Liver (tissue), 9 donors: ENCODE results near the gene NAV2. TPM values are rescaled to one million over a fixed set of nuclear protein-coding genes. Genes with fewer than 3 reads are reported as not detected.

ENCODE experiments used
- DNase-seq: peaks from one replicate; pipeline ENCODE4 v3.0.0-alpha.2; 2017; ENCODE audit warnings: low spot score
- H3K27ac ChIP-seq, 2 donors: one replicate each; pipeline ENCODE4 v1.7.0; 2013; ENCODE audit warnings: inconsistent platforms in 2 of 2, low read length in 2 of 2, control low read depth in 1 of 2, low read depth in 1 of 2, mild to moderate bottlenecking in 1 of 2
- H3K27me3 ChIP-seq, 4 donors: one replicate each; pipeline versions ENCODE4 v1.6.1 to v1.7.0; 2013; ENCODE audit warnings: low read length in 3 of 4, inconsistent platforms in 1 of 4, mild to moderate bottlenecking in 1 of 4, moderate library complexity in 1 of 4; ENCODE audit not compliant: control insufficient read depth in 4 of 4, insufficient read depth in 4 of 4
- H3K36me3 ChIP-seq, 4 donors: one replicate each; pipeline versions ENCODE4 v1.6.1 to v1.7.0; 2013; ENCODE audit warnings: low read length in 3 of 4, mild to moderate bottlenecking in 3 of 4, low read depth in 1 of 4, moderate library complexity in 1 of 4; ENCODE audit not compliant: control insufficient read depth in 4 of 4, insufficient read depth in 3 of 4
- H3K4me1 ChIP-seq, 4 donors: one replicate each; pipeline versions ENCODE4 v1.6.1 to v1.7.0; 2013; ENCODE audit warnings: low read length in 3 of 4, mild to moderate bottlenecking in 3 of 4, moderate library complexity in 1 of 4; ENCODE audit not compliant: control insufficient read depth in 4 of 4, insufficient read depth in 4 of 4
- H3K4me3 ChIP-seq, 3 donors: one replicate each; pipeline versions ENCODE4 v1.6.1 to v1.7.0; 2013; ENCODE audit warnings: low read length in 3 of 3, control low read depth in 1 of 3, low read depth in 1 of 3, mild to moderate bottlenecking in 1 of 3
- H3K9ac ChIP-seq, 2 donors: one replicate each; pipeline ENCODE4 v1.7.0; 2013; ENCODE audit warnings: low read length in 2 of 2, mild to moderate bottlenecking in 2 of 2, moderate library complexity in 2 of 2, control low read depth in 1 of 2, low read depth in 1 of 2
- H3K9me3 ChIP-seq, 4 donors: one replicate each; pipeline versions ENCODE4 v1.6.1 to v1.7.0; 2013; ENCODE audit warnings: low read length in 3 of 4; ENCODE audit not compliant: control insufficient read depth in 4 of 4
- FOXA1 ChIP-seq: IDR thresholded peaks from 2 replicates; pipeline ENCODE4 v1.6.1; 2016; ENCODE audit warnings: antibody characterized with exemption
- FOXA2 ChIP-seq: IDR thresholded peaks from 2 replicates; pipeline ENCODE4 v1.6.1; 2016; ENCODE audit warnings: antibody characterized with exemption
- GABPA ChIP-seq, 2 donors: IDR thresholded peaks in 1 of 2; conservative IDR thresholded peaks in 1 of 2; 2 replicates each; pipeline ENCODE4 v1.6.1; 2016; ENCODE audit warnings: antibody characterized with exemption in 2 of 2, mild to moderate bottlenecking in 1 of 2, moderate library complexity in 1 of 2
- HNF4A ChIP-seq, 2 donors: conservative IDR thresholded peaks; 2 replicates each; pipeline ENCODE4 v1.6.1; 2016; ENCODE audit warnings: antibody characterized with exemption in 2 of 2, mild to moderate bottlenecking in 2 of 2
- HNF4G ChIP-seq: IDR thresholded peaks from 2 replicates; pipeline ENCODE4 v1.6.1; 2016; ENCODE audit warnings: antibody characterized with exemption
- NR2F2 ChIP-seq: IDR thresholded peaks from 2 replicates; pipeline ENCODE4 v1.6.1; 2016; ENCODE audit warnings: antibody characterized with exemption
- RAD21 ChIP-seq, 2 donors: IDR thresholded peaks; 2 replicates each; pipeline ENCODE4 v1.6.1; 2016; ENCODE audit warnings: antibody characterized with exemption in 2 of 2, mild to moderate bottlenecking in 2 of 2
- RXRA ChIP-seq, 2 donors: IDR thresholded peaks; 2 replicates each; pipeline ENCODE4 v1.6.1; 2017 to 2018; ENCODE audit warnings: antibody characterized with exemption in 2 of 2, mild to moderate bottlenecking in 1 of 2
- SP1 ChIP-seq: IDR thresholded peaks from 2 replicates; pipeline ENCODE4 v1.6.1; 2018; ENCODE audit warnings: antibody characterized with exemption, mild to moderate bottlenecking
- TAF1 ChIP-seq: conservative IDR thresholded peaks from 2 replicates; pipeline ENCODE4 v1.6.1; 2016; ENCODE audit warnings: antibody characterized with exemption, mild to moderate bottlenecking
- YY1 ChIP-seq: IDR thresholded peaks from 2 replicates; pipeline ENCODE4 v1.6.1; 2016; ENCODE audit warnings: antibody characterized with exemption, mild to moderate bottlenecking
- WGBS: extraction: QIAGEN DNeasy Blood & Tissue Kit; methylation state at CpG from one replicate; pipeline ENCODE4 v1.1.7; 2013; 5-methylcytosine and 5-hydroxymethylcytosine counted together
- polyA plus RNA-seq, 2 donors: library from polyadenylated mRNA; stranded (reverse) in 1 of 2; unstranded in 1 of 2; fragments of 200-250 nt in 1 of 2; fragments of >200 nt in 1 of 2; fragmentation: Nextera tagmentation in 1 of 2; extraction: Ambion mirVana in 1 of 2; gene quantifications; one replicate each; pipeline versions ENCODE4 v1.2.1 to v1.2.3, GENCODE V29; 2013 to 2015
- total RNA-seq, 2 donors: library from RNA; depleted of rRNA; stranded (reverse); fragments of >200 nt; gene quantifications; one replicate each; pipeline ENCODE4 v1.2.3, GENCODE V29; 2014
- TF ChIP-seq, protein P1 (sequence below): IDR thresholded peaks from 2 replicates; pipeline ENCODE4 v1.6.1; 2016; ENCODE audit warnings: antibody characterized with exemption
- TF ChIP-seq, protein P2 (sequence below): IDR thresholded peaks from 2 replicates; pipeline ENCODE4 v1.6.1; 2016; ENCODE audit warnings: antibody characterized with exemption, mild to moderate bottlenecking
- TF ChIP-seq, protein P3 (sequence below): fragments of 150-350 bp; IDR thresholded peaks from 2 replicates; pipeline ENCODE4 v1.5.1; 2017; ENCODE audit warnings: improper control_type of control experiment, low read depth, low read length; ENCODE audit not compliant: missing input control
- TF ChIP-seq, protein P4 (sequence below): IDR thresholded peaks from 2 replicates; pipeline ENCODE4 v1.6.1; 2016; ENCODE audit warnings: antibody characterized with exemption
- donor health status: healthy.
- donor health status: healthy.
- donor health status: healthy.
- donor health status: healthy.
- donor health status: healthy.

The NAV2 gene
- total and polyA plus RNA-seq, 4 donors, result 6.3 to 20.5 (median 11.6) TPM

DNA sequence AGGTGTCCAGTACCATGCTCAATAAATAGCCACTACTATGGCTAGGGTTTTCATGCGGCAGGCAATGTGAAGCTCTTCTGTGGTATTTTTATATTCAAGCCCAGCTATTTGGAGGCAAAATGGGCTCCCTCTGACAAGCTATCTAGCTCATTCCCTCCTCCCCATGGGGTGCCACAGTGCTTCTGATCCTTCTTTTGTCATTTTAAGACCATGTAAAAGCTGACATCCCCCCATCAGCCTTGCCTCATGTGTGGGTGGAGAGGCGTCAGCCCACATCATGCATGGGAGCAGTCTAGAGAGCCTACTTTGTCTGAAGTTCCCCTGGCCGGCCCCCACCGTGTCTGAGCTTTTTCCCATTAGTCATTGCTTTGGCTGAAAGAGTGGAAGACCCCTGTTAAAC, 59.8 kb downstream of the NAV2 start:
- H3K36me3 ChIP-seq, result no peaks in the 10 kb centered on the region
- no peaks in the 10 kb centered on the region for H3K27me3 ChIP-seq
- H3K4me1 ChIP-seq, result peaks cover 0 to 7% (median 4%) of the 10 kb centered on the region in 4 donors
- TF ChIP-seq, protein P1, sequence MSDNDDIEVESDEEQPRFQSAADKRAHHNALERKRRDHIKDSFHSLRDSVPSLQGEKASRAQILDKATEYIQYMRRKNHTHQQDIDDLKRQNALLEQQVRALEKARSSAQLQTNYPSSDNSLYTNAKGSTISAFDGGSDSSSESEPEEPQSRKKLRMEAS, result no peak
- no peak for TF ChIP-seq YY1
- TF ChIP-seq GABPA (IDR thresholded peaks at IDR 0.05 in 1 of 2, conservative IDR thresholded peaks at IDR 0.05 in 1 of 2), result no peak
- no peak for TF ChIP-seq SP1
- TF ChIP-seq HNF4G, result no peak
- TF ChIP-seq HNF4A (conservative IDR thresholded peaks at IDR 0.05), result no peak
- TF ChIP-seq FOXA1, result no peak
- no peaks in the 10 kb centered on the region for H3K9me3 ChIP-seq
- 88% methylated on average over 4 of the region's 4 CpGs for WGBS
- H3K9ac ChIP-seq, result no peak overlapping the region
- no peak overlapping the region for H3K4me3 ChIP-seq
- no peak overlapping the region for H3K27ac ChIP-seq
- DNase-seq, result no peak

DNA sequence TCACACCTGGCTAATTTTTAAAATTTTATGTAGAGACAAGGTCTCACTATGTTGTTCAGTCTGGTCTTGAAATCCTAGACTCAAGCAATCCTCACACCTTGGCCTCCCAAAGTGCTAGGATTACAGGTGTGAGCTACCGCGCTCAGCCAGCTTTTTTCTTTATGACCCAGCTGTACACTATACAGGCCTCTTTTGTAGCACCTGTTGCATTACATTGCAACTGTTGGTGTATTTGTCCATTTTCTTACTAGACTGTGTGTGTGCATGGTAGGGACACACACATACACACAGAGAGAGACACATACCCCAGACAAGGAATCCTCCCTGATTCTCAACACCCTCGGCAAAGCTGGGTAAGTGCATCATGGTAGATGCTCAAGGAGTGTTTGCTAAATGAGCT, 61.7 kb downstream of the NAV2 start:
- Histone ChIP-seq H3K9me3 (no peaks in the 10 kb centered on the region), H3K27ac (no peak overlapping the region), H3K9ac (no peak overlapping the region), H3K27me3 (no peaks in the 10 kb centered on the region), H3K4me3 (no peak overlapping the region), H3K4me1 (peaks cover 2 to 17% (median 5%) of the 10 kb centered on the region in 4 donors), H3K36me3 (no peaks in the 10 kb centered on the region)
- no peak for DNase-seq
- TF ChIP-seq, protein P1, result no peak
- TF ChIP-seq, protein P2, sequence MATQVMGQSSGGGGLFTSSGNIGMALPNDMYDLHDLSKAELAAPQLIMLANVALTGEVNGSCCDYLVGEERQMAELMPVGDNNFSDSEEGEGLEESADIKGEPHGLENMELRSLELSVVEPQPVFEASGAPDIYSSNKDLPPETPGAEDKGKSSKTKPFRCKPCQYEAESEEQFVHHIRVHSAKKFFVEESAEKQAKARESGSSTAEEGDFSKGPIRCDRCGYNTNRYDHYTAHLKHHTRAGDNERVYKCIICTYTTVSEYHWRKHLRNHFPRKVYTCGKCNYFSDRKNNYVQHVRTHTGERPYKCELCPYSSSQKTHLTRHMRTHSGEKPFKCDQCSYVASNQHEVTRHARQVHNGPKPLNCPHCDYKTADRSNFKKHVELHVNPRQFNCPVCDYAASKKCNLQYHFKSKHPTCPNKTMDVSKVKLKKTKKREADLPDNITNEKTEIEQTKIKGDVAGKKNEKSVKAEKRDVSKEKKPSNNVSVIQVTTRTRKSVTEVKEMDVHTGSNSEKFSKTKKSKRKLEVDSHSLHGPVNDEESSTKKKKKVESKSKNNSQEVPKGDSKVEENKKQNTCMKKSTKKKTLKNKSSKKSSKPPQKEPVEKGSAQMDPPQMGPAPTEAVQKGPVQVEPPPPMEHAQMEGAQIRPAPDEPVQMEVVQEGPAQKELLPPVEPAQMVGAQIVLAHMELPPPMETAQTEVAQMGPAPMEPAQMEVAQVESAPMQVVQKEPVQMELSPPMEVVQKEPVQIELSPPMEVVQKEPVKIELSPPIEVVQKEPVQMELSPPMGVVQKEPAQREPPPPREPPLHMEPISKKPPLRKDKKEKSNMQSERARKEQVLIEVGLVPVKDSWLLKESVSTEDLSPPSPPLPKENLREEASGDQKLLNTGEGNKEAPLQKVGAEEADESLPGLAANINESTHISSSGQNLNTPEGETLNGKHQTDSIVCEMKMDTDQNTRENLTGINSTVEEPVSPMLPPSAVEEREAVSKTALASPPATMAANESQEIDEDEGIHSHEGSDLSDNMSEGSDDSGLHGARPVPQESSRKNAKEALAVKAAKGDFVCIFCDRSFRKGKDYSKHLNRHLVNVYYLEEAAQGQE, result no peak
- TF ChIP-seq HNF4G (no peak), YY1 (no peak), HNF4A (conservative IDR thresholded peaks at IDR 0.05) (no peak), FOXA1 (no peak), FOXA2 (no peak), TAF1 (no peak), GABPA (IDR thresholded peaks at IDR 0.05 in 1 of 2, conservative IDR thresholded peaks at IDR 0.05 in 1 of 2) (no peak), SP1 (no peak), RAD21 (IDR thresholded peaks at IDR 0.05) (no peak), NR2F2 (no peak), RXRA (IDR thresholded peaks at IDR 0.05) (no peak)
- TF ChIP-seq, protein P3, sequence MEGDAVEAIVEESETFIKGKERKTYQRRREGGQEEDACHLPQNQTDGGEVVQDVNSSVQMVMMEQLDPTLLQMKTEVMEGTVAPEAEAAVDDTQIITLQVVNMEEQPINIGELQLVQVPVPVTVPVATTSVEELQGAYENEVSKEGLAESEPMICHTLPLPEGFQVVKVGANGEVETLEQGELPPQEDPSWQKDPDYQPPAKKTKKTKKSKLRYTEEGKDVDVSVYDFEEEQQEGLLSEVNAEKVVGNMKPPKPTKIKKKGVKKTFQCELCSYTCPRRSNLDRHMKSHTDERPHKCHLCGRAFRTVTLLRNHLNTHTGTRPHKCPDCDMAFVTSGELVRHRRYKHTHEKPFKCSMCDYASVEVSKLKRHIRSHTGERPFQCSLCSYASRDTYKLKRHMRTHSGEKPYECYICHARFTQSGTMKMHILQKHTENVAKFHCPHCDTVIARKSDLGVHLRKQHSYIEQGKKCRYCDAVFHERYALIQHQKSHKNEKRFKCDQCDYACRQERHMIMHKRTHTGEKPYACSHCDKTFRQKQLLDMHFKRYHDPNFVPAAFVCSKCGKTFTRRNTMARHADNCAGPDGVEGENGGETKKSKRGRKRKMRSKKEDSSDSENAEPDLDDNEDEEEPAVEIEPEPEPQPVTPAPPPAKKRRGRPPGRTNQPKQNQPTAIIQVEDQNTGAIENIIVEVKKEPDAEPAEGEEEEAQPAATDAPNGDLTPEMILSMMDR, result no peak
- TF ChIP-seq, protein P4, sequence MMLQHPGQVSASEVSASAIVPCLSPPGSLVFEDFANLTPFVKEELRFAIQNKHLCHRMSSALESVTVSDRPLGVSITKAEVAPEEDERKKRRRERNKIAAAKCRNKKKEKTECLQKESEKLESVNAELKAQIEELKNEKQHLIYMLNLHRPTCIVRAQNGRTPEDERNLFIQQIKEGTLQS, result no peak
- 97% methylated on average over 3 of the region's 3 CpGs for WGBS
